Neural progenitor cell (in vitro differentiated cells): Measurements from ENCODE around the gene HDAC7. TPM values are rescaled to one million over a fixed set of nuclear protein-coding genes. Genes with fewer than 3 reads are reported as not detected.
A peak's percentile ranks its signal among the peaks of the same experiment; 100 is the strongest.

Experiments used
- DNase-seq: peaks from one replicate; pipeline ENCODE4 v3.0.0-alpha.2; 2016; ENCODE audit warnings: low spot score
- H2AFZ ChIP-seq: fragments of 200-600 bp; sonication (generic); replicated peaks from 2 replicates; pipeline ENCODE4 v1.6.1; 2016; ENCODE audit warnings: antibody characterized with exemption
- H3F3A ChIP-seq: fragments of 200-600 bp; sonication (generic); 2 replicates; pipeline ENCODE4 v1.6.1; 2016; ENCODE audit warnings: antibody characterized with exemption, low read depth
- H3K27ac ChIP-seq: fragments of 200-600 bp; sonication (generic); 2 replicates; pipeline ENCODE4 v1.5.1; 2016; ENCODE audit warnings: mild to moderate bottlenecking
- H3K27me3 ChIP-seq: fragments of 200-600 bp; sonication (generic); 2 replicates; pipeline ENCODE4 v1.6.1; 2016; ENCODE audit warnings: mild to moderate bottlenecking, moderate library complexity
- H3K36me3 ChIP-seq: fragments of 200-600 bp; sonication (generic); 2 replicates; pipeline ENCODE4 v1.5.1; 2016
- H3K4me1 ChIP-seq: fragments of 200-600 bp; sonication (generic); 2 replicates; pipeline ENCODE4 v1.6.1; 2016; ENCODE audit warnings: mixed run types
- H3K4me2 ChIP-seq: fragments of 200-600 bp; sonication (generic); 2 replicates; pipeline ENCODE4 v1.6.1; 2016
- H3K4me3 ChIP-seq: fragments of 200-600 bp; sonication (generic); 2 replicates; pipeline ENCODE4 v1.5.1; 2016
- H3K79me2 ChIP-seq: fragments of 200-600 bp; sonication (generic); 2 replicates; pipeline ENCODE4 v1.6.1; 2016; ENCODE audit warnings: low read depth
- H3K9ac ChIP-seq: fragments of 200-600 bp; sonication (generic); 2 replicates; pipeline ENCODE4 v1.6.1; 2016
- H3K9me3 ChIP-seq: fragments of 200-600 bp; sonication (generic); 2 replicates; pipeline ENCODE4 v1.5.1; 2016; ENCODE audit warnings: low read depth
- H4K20me1 ChIP-seq: fragments of 200-600 bp; sonication (generic); 2 replicates; pipeline ENCODE4 v1.6.1; 2016; ENCODE audit warnings: low read depth
- H3K27ac Mint-ChIP-seq: 3 replicates; pipeline ENCODE4 v1.8.0; 2021; ENCODE audit warnings: mixed read lengths
- H3K27me3 Mint-ChIP-seq: 2 replicates; pipeline ENCODE4 v1.8.0; 2022; ENCODE audit warnings: low read depth, mild to moderate bottlenecking, inconsistent platforms, moderate library complexity, mixed read lengths; ENCODE audit not compliant: insufficient read depth
- H3K36me3 Mint-ChIP-seq: 3 replicates; pipeline ENCODE4 v1.8.0; 2021; ENCODE audit warnings: mixed read lengths
- H3K4me1 Mint-ChIP-seq: 3 replicates; pipeline ENCODE4 v1.8.0; 2021; ENCODE audit warnings: mixed read lengths
- H3K4me3 Mint-ChIP-seq: 3 replicates; pipeline ENCODE4 v1.8.0; 2021; ENCODE audit warnings: mild to moderate bottlenecking, moderate library complexity, mixed read lengths
- H3K9me3 Mint-ChIP-seq: 3 replicates; pipeline ENCODE4 v1.8.0; 2020; ENCODE audit warnings: mixed read lengths
- EZH2 ChIP-seq: fragments of 200-600 bp; sonication (generic); IDR thresholded peaks from 2 replicates; pipeline ENCODE4 v1.6.1; 2017; ENCODE audit warnings: antibody characterized with exemption, mild to moderate bottlenecking, moderate library complexity
- EZH2phosphoT487 ChIP-seq: fragments of 200-600 bp; sonication (generic); IDR thresholded peaks from 2 replicates; pipeline ENCODE4 v1.6.1; 2017; ENCODE audit warnings: antibody characterized with exemption
- total RNA-seq: library from RNA; depleted of rRNA; stranded (reverse); fragments of >200 nt; gene quantifications from 2 replicates; pipeline ENCODE4 v1.2.3, GENCODE V29; 2015; ENCODE audit warnings: low replicate concordance
- TF ChIP-seq, protein P1 (sequence below): fragments of 200-600 bp; sonication (generic); IDR thresholded peaks from 2 replicates; pipeline ENCODE4 v1.5.1; 2017; ENCODE audit warnings: antibody characterized with exemption, mild to moderate bottlenecking

Gene HDAC7
- total RNA-seq, 1 donor from 2014 or later = 7.2 TPM

DNA sequence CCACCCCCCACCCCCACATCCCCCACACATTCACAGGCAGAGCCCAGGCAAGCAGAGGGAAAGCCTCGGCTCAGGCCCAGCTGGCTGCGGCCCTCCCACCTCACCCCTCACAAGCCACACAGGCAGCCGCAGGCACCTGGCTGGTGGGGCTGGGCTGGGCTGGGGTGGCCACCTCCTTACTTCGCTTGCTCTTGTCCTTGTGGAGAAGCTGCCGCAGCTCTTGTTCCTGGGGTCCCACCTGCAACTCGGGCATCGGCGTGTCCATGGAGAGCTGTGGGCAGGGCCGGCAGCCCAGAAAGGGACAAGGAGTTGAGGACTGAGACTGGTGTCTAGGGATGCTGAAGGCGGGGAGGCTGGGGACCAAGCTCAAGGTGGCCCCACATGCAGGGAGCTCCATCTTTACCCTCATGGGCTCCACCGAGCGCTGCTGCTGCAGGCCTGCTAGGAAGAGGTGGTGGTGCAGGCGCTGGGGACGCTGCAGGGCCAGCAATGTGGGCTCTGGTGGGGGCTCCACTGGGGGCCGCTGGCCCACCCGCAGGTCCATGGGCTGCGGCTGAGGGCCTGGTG is 21.2 kb downstream of the HDAC7 start:
- no peak for DNase-seq
- H3K79me2 ChIP-seq = no peaks in the 10 kb centered on the region

GRCh38 chr12:47797441-47797840 is 22.3 kb downstream of the HDAC7 start:
- H3K27ac ChIP-seq = no peak overlapping the region
- peak overlapping the region; percentile 78 for H3K27ac Mint-ChIP-seq
- H2AFZ ChIP-seq = no peak overlapping the region
- peak; percentile 54 for DNase-seq
- H3K27me3 ChIP-seq = no peaks in the 10 kb centered on the region
- H3K36me3 ChIP-seq = no peaks in the 10 kb centered on the region
- peaks cover 23% of the 10 kb centered on the region for H3K4me1 Mint-ChIP-seq
- TF ChIP-seq, protein P1, sequence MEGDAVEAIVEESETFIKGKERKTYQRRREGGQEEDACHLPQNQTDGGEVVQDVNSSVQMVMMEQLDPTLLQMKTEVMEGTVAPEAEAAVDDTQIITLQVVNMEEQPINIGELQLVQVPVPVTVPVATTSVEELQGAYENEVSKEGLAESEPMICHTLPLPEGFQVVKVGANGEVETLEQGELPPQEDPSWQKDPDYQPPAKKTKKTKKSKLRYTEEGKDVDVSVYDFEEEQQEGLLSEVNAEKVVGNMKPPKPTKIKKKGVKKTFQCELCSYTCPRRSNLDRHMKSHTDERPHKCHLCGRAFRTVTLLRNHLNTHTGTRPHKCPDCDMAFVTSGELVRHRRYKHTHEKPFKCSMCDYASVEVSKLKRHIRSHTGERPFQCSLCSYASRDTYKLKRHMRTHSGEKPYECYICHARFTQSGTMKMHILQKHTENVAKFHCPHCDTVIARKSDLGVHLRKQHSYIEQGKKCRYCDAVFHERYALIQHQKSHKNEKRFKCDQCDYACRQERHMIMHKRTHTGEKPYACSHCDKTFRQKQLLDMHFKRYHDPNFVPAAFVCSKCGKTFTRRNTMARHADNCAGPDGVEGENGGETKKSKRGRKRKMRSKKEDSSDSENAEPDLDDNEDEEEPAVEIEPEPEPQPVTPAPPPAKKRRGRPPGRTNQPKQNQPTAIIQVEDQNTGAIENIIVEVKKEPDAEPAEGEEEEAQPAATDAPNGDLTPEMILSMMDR = peak; percentile 56
- no peak for TF ChIP-seq EZH2
- H4K20me1 ChIP-seq = peaks cover 13% of the 10 kb centered on the region
- no peak overlapping the region for H3K9ac ChIP-seq
- peaks cover 29% of the 10 kb centered on the region for H3K4me1 ChIP-seq
- no peaks in the 10 kb centered on the region for H3K9me3 ChIP-seq
- peaks cover 5% of the 10 kb centered on the region for H3F3A ChIP-seq
- no peaks in the 10 kb centered on the region for H3K27me3 Mint-ChIP-seq
- peaks cover 12% of the 10 kb centered on the region for H3K36me3 Mint-ChIP-seq
- no peaks in the 10 kb centered on the region for H3K79me2 ChIP-seq
- no peaks in the 10 kb centered on the region for H3K9me3 Mint-ChIP-seq
- no peak overlapping the region for H3K4me2 ChIP-seq
- H3K4me3 ChIP-seq = no peak overlapping the region
- H3K4me3 Mint-ChIP-seq = no peak overlapping the region

More for the DNA sequence above, 21.2 kb downstream of the HDAC7 start:
- no peaks in the 10 kb centered on the region for H3K36me3 ChIP-seq
- no peak overlapping the region for H2AFZ ChIP-seq
- no peak overlapping the region for H3K4me3 Mint-ChIP-seq
- no peaks in the 10 kb centered on the region for H3K9me3 ChIP-seq
- H3K27me3 Mint-ChIP-seq = no peaks in the 10 kb centered on the region
- no peak overlapping the region for H3K27ac Mint-ChIP-seq
- no peaks in the 10 kb centered on the region for H3K9me3 Mint-ChIP-seq
- H3K4me1 ChIP-seq = peaks cover 29% of the 10 kb centered on the region
- TF ChIP-seq EZH2phosphoT487 = no peak
- TF ChIP-seq, protein P1 = no peak
- TF ChIP-seq EZH2 = no peak
- H3K4me1 Mint-ChIP-seq = peaks cover 33% of the 10 kb centered on the region
- H4K20me1 ChIP-seq = peaks cover 13% of the 10 kb centered on the region
- no peak overlapping the region for H3K9ac ChIP-seq
- peaks cover 7% of the 10 kb centered on the region for H3K36me3 Mint-ChIP-seq
- H3K4me3 ChIP-seq = no peak overlapping the region
- H3K27me3 ChIP-seq = no peaks in the 10 kb centered on the region
- no peak overlapping the region for H3K27ac ChIP-seq
- peaks cover 5% of the 10 kb centered on the region for H3F3A ChIP-seq
- no peak overlapping the region for H3K4me2 ChIP-seq

GRCh38 chr12:47795814-47796411 is 23.8 kb downstream of the HDAC7 start:
- no peaks in the 10 kb centered on the region for H3K9me3 ChIP-seq
- Mint-ChIP-seq H3K27ac (peak overlapping the region; percentile 37), H3K4me3 (no peak overlapping the region), H3K27me3 (no peaks in the 10 kb centered on the region), H3K9me3 (no peaks in the 10 kb centered on the region), H3K36me3 (peaks cover 11% of the 10 kb centered on the region), H3K4me1 (peaks cover 9% of the 10 kb centered on the region)
- H2AFZ ChIP-seq = no peak overlapping the region
- no peak overlapping the region for H3K4me3 ChIP-seq
- H3K4me2 ChIP-seq = no peak overlapping the region
- peaks cover 20% of the 10 kb centered on the region for H3K4me1 ChIP-seq
- no peaks in the 10 kb centered on the region for H3K79me2 ChIP-seq
- H4K20me1 ChIP-seq = peaks cover 4% of the 10 kb centered on the region
- no peak overlapping the region for H3K9ac ChIP-seq
- H3F3A ChIP-seq = peaks cover 5% of the 10 kb centered on the region
- no peak for DNase-seq
- no peak overlapping the region for H3K27ac ChIP-seq
- TF ChIP-seq, protein P1 = no peak
- no peak for TF ChIP-seq EZH2
- no peak for TF ChIP-seq EZH2phosphoT487
- H3K36me3 ChIP-seq = no peaks in the 10 kb centered on the region
- H3K27me3 ChIP-seq = no peaks in the 10 kb centered on the region
